Activated effector memory CD4-positive, alpha-beta T cell treated with anti-CD3 and anti-CD28 coated beads, Interleukin-2, amount 50 U/mL, for 16 hours (primary cell): ENCODE results near the gene SLC40A1.
"Not testable (repeated sequence)": the region's sequence is repeated elsewhere in the genome, so short reads cannot be mapped to it uniquely, and the experiment has no call there.

Experiments used
- DNase-seq: peaks from one replicate; pipeline ENCODE4 v3.0.0-alpha.2; 2020

The SLC40A1 gene

DNA sequence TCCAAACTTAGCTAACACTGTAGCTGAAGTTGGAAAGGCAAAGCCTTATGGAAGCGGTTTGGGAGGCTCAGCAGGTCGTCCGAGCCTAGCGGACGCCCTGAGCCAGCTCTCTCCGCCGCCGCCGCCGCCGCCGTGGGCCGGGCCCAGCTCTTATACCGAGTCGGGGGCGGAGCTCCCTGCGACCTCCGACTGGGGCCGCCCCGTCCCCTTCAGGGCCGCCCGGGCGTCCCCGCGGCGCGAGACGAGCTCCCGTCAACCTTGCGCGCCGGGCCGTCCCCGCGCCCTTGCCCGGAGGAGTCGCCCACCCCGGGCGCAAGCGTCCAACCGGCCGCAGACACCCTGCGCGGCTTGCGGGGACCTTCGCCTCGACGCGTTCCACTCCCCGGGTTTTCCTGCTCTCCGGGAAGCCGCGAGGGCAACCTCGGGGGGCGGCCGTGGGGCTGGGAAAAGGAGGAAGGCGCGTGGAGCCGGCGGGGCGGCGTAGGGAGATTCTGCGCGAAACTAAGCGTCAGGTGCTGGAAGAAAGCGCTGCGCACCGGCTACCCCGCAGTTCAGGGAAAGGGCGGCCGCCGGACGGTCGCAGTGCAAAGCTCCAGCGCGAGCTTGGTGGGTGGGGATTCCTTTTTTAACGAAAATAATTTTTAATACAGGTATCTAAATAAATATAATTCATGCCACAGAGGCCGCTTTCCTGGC is at the start of gene SLC40A1:
Gene SLC40A1 (minus strand): TSS at position 129 of the 696 bp plus-strand sequence. CDS start 326 bp downstream, outside the sequence.
- DNase-seq = peak; percentile 88

GRCh38 chr2:189629531-189630453 is 49.2 kb upstream of the SLC40A1 start:
- no peak for DNase-seq

GRCh38 chr2:189628817-189629530 is 48.4 kb upstream of the SLC40A1 start:
- DNase-seq = no peak

- DNase-seq = no peak
Measured at GRCh38 chr2:189627789-189628188, 47.2 kb upstream of the SLC40A1 start.

DNA sequence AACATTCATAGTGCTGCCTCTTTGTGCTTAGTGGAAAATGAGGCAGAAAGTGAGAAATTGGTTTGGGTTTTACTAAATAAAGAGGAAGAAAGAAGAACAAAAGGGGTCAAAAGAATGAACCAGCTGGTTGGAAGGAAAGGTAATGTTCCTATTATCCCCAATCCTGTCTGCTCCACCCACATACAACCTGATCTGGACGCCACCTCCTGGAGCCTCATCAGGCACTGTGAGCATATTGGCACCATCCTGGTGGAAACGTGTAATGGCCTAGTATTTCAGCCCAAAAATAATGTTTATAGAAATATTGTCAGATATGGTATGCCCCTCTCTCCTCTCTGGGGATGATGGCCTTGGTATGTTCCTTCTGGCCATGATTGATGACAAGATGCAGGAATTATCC is 45.0 kb upstream of the SLC40A1 start:
- no peak for DNase-seq

DNA sequence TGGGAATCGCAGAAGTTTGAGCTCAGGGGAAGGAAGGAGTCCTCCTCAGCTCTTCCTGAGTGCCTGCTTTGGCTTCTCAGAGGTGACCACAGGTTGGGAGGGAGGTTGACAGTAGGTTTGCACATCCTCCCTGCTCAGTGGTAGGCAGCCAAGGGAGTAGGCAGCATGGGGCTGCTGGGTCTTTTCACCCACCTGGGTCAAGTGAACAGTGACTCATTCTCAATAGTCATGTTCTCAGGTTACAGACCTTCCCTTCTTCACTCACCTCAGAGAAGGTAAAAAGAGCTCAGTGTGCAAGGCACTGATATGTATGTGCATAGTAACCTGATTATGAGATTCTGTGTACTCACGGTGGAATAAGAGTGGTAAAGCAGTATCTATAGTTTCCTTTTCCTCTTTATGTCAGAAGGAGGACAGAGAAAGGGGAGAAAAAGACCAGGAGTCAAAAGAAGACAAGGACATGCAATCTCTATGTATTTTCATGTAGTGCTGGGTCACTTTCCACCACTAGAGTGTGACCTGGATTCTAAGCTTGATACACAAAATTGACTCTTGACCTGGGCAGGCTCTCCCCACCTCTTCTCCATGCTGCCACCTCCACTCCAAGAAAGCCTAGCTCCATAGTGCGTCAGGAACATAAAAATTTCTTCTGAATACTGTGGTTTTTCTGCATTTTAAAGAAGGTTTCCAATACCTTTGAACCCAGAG is 44.2 kb upstream of the SLC40A1 start:
- no peak for DNase-seq

- no peak for DNase-seq
Measured at GRCh38 chr2:189623049-189623448, 42.5 kb upstream of the SLC40A1 start.

- no peak for DNase-seq
Measured at GRCh38 chr2:189621781-189622180, 41.2 kb upstream of the SLC40A1 start.

DNA sequence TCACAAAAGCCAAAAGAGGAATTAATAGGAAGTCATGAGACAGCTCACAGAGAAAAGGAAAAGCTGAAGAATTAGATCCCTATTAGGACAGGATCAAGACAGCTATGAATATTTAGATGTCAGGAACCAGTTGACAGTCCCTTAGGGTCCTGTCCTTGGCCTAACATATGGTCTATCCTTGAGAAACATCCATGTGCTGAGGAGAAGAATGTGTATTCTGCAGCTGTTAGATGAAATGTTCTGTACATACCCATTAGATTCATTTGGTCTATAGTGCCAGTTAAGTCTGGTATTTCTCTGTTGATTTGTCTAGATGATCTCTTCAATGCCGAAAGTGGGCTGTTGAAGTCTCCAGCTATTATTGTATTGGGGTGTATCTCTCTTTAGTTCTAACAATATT is 37.6 kb upstream of the SLC40A1 start:
- DNase-seq = no peak

GRCh38 chr2:189614585-189614984 is 34.0 kb upstream of the SLC40A1 start:
- DNase-seq = no peak

DNA sequence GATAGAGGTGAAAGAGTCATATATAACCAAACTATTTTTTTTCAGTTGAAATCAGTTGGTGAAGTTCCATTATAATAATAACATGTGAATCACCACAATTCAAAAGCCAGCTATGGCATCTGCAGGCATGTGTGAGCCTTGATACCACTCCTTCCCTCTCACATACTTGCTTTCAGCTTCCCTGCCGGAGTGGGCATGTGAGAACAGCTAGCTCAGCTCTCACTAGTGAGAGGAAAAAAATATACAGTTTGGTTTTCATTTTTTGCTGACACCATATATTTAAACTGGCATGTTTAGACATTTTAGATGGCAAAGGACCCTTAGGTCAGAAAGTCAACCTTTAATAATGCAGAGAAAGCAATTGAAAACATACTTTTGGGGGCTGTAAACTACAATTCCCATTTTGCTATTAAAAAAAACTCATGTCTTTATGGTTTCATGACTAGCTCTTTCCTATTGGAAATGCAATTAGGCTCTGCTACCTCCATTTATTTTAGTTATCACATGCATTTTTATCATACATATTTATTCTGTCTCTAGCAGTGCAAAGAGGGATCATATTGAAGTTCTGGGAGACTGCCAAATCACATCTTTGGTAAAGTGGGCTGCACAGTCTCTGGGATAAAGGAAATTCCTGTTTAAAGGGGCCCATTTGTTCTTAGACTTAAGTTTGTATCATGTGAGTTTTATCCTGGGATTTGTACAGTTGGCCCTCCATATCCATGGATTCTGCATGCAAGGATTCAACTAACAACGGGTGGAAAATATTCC is 33.2 kb upstream of the SLC40A1 start:
- no peak for DNase-seq

DNA sequence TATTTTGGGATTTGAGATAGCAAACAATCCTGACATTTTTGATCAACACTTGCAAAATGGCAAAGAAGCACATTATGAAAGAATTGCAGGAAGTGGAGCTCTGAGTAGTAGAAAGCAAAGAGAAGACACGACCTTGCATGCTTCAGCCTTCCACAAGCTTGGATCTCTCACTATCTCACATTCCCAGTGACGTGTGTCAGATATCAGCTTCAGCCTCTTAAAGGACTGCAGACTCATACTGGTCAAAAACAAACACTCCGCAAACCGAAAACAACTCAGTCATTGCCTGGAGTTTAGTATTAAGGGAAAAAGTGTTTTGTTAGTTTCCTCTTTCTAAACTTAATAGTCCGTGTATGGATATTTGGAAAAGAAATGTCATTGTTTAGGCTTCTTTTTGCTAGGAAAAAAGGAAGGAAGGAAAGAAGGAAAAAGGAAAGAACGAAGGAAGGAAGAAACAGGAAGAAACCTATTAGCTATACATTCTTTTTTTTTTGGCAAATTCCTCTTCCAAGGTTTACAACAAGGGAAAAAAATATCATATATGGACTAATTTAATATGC is 32.6 kb upstream of the SLC40A1 start:
- DNase-seq = no peak

DNA sequence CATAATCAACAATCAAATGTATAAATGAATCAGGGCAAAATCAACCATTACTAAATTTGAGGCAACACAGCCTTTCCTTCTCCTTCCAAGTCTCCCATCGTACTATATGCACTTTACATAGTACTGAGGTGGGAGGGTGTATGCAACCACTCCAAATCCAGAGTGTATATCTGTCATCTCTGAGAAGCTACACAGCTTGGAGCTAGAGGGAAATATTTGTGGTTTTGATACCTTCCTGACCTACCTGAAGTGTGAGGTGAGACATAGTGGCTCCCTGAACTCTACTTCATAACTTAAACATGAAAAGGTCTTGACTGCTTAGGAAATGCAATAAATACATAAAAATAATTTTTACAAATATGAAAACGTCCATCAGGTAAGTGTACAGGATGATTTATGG is 30.1 kb upstream of the SLC40A1 start:
- no peak for DNase-seq

- DNase-seq = no peak
Measured at GRCh38 chr2:189609853-189610252, 29.3 kb upstream of the SLC40A1 start.

GRCh38 chr2:189609423-189609816 is 28.8 kb upstream of the SLC40A1 start:
- DNase-seq = no peak

GRCh38 chr2:189608795-189609422 is 28.3 kb upstream of the SLC40A1 start:
- DNase-seq = no peak

DNA sequence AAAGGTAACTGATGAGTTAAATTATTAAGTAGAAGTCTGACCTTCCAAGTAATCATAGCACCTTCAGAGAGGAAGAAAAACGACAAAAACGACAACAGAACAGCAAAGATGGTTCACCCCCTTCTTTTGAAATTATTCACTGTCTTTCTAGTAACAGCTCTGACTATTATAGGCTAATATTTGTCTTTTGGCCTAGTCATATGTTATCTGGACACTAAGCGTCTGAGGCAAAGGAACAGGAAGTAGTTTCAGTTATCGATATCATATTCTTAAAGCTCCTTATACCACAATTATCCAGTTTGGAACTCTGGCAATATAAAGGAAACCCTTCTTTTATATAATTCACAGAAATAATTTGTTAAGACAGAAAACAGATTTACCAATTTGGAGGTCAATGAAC is 27.6 kb upstream of the SLC40A1 start:
- no peak for DNase-seq

GRCh38 chr2:189602233-189602632 is 21.6 kb upstream of the SLC40A1 start:
- no peak for DNase-seq

DNA sequence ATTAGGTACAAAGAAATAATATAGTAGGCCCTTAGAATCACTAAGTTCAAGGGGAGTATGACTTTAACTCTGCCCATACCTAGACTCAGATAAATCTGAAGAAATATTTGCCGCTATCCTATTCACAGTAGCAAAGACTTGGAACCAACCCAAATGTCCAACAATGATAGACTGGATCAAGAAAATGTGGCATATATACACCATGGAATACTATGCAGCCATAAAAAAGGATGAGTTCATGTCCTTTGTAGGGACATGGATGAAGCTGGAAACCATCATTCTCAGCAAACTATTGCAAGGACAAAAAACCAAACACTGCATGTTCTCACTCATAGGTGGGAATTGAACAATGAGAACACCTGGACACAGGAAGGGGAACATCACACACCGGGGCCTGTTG is 21.1 kb upstream of the SLC40A1 start:
- DNase-seq = not testable (repeated sequence)

GRCh38 chr2:189601043-189601442 is 20.5 kb upstream of the SLC40A1 start:
- no peak for DNase-seq

DNA sequence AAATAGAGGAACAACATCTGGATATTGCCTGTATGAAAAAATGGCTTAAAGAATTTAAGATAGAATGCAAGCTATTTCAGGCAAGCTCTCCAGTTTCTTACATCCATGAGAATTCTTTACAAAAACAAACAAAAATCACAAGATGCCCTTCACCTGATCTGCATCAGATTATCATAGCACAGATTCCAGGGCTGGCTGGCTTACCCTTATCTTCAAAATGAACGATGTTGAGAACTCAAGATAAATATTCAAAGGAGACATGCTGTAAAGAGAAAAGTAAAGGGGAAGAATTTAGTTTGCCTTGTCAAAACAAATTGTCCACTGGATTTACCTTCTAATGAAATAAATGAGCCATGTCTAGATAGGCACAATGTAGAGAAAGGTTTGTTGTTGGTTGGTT is 18.7 kb upstream of the SLC40A1 start:
- DNase-seq = no peak
